GM23248 (cell line): ENCODE data around the gene OR5AL1. TPM values are rescaled to one million over a fixed set of nuclear protein-coding genes. Genes with fewer than 3 reads are reported as not detected.
"Not testable (repeated sequence)": the region's sequence is repeated elsewhere in the genome, so short reads cannot be mapped to it uniquely, and the experiment has no call there.

Experiments used
- DNase-seq: peaks from one replicate; pipeline ENCODE4 v3.0.0-alpha.2; 2015
- H2AFZ ChIP-seq: fragments of 200-600 bp; sonication (generic); 2 replicates; pipeline ENCODE4 v1.6.1; 2016; ENCODE audit warnings: antibody characterized with exemption
- H3F3A ChIP-seq: fragments of 200-600 bp; sonication (generic); 2 replicates; pipeline ENCODE4 v1.6.1; 2016; ENCODE audit warnings: mild to moderate bottlenecking, antibody characterized with exemption, mixed run types; ENCODE audit not compliant: insufficient read depth
- H3K27ac ChIP-seq: fragments of 200-600 bp; sonication (generic); 2 replicates; pipeline ENCODE4 v1.5.1; 2016; ENCODE audit warnings: mild to moderate bottlenecking
- H3K27me3 ChIP-seq: fragments of 200-600 bp; sonication (generic); replicated peaks from 2 replicates; pipeline ENCODE4 v1.6.1; 2016; ENCODE audit warnings: mild to moderate bottlenecking; ENCODE audit not compliant: insufficient read depth
- H3K36me3 ChIP-seq: fragments of 200-600 bp; sonication (generic); 2 replicates; pipeline ENCODE4 v1.6.1; 2016; ENCODE audit warnings: low read depth, mild to moderate bottlenecking
- H3K4me1 ChIP-seq: fragments of 200-600 bp; sonication (generic); 2 replicates; pipeline ENCODE4 v1.6.1; 2016; ENCODE audit warnings: mild to moderate bottlenecking; ENCODE audit not compliant: insufficient read depth
- H3K4me2 ChIP-seq: fragments of 200-600 bp; sonication (generic); one replicate; pipeline ENCODE4 v1.6.1; 2016; ENCODE audit warnings: mild to moderate bottlenecking; ENCODE audit not compliant: unreplicated experiment
- H3K4me3 ChIP-seq: fragments of 200-600 bp; sonication (generic); 2 replicates; pipeline ENCODE4 v1.5.1; 2016; ENCODE audit warnings: mild to moderate bottlenecking
- H3K79me2 ChIP-seq: fragments of 200-600 bp; sonication (generic); 2 replicates; pipeline ENCODE4 v1.6.1; 2016; ENCODE audit warnings: mild to moderate bottlenecking; ENCODE audit not compliant: insufficient read depth
- H3K9ac ChIP-seq: fragments of 200-600 bp; sonication (generic); 2 replicates; pipeline ENCODE4 v1.6.1; 2016; ENCODE audit warnings: mild to moderate bottlenecking
- H3K9me2 ChIP-seq: fragments of 200-600 bp; sonication (generic); 2 replicates; pipeline ENCODE4 v1.6.1; 2016; ENCODE audit warnings: mixed run types, mild to moderate bottlenecking, moderate library complexity; ENCODE audit not compliant: insufficient read depth
- H3K9me3 ChIP-seq: fragments of 200-600 bp; sonication (generic); one replicate; pipeline ENCODE4 v1.6.1; 2017; ENCODE audit warnings: low read depth
- H4K20me1 ChIP-seq: fragments of 200-600 bp; sonication (generic); 2 replicates; pipeline ENCODE4 v1.6.0; 2016; ENCODE audit not compliant: insufficient read depth
- EZH2 ChIP-seq: fragments of 200-600 bp; sonication (generic); IDR thresholded peaks from 2 replicates; pipeline ENCODE4 v1.6.1; 2018; ENCODE audit warnings: antibody characterized with exemption, mild to moderate bottlenecking; ENCODE audit not compliant: insufficient read depth, poor library complexity, severe bottlenecking
- EZH2phosphoT487 ChIP-seq: fragments of 200-600 bp; sonication (generic); IDR thresholded peaks from 2 replicates; pipeline ENCODE4 v1.6.1; 2018; ENCODE audit warnings: antibody characterized with exemption, moderate library complexity, mild to moderate bottlenecking, low read depth; ENCODE audit not compliant: insufficient read depth
- WGBS, 2 experiments: methylation state at CpG; one replicate each; pipeline ENCODE4 v1.1.6; 2015 to 2017; ENCODE audit warnings: low lambda C conversion rate in 2 of 2, low coverage in 1 of 2; ENCODE audit errors: missing lambda C conversion rate in 2 of 2; 5-methylcytosine and 5-hydroxymethylcytosine counted together
- in situ Hi-C: fragments of 300-500 bp; cut with MboI; formaldehyde crosslinking; loops from 2 replicates; pipeline ENCODE4 v1.15.0; 2020
- polyA plus RNA-seq: library from polyadenylated mRNA; unstranded; fragments of >200 nt; fragmentation: Nextera tagmentation; extraction: Ambion mirVana; gene quantifications from 2 replicates; pipeline ENCODE4 v1.2.1, GENCODE V29; 2016
- total RNA-seq: library from RNA; depleted of rRNA; stranded (reverse); fragments of >200 nt; shearing (Covaris generic); gene quantifications from 2 replicates; pipeline ENCODE4 v1.2.3, GENCODE V29; 2014; rRNA removed

The OR5AL1 gene
- total RNA-seq (not detected in 2 replicates), polyA plus RNA-seq (not detected in 2 replicates)

DNA sequence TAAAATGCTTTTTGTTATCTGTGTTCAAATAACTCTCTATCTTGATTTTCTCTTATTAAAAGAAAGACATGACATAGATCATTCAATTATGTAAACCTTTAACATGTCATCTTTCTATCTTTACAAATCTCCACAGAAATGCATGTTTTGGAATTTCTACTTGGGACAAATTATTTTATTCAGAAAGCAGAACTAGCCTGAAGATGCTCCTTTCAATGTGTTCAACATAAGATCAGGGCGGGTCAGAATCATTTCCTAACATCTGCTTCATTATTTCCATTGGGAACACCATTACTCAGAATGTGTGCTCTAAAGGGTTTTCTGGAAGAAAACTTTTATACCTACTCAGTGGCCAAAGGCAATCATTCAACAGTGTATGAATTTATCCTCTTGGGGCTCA is at the start of gene OR5AL1:
Gene OR5AL1 (plus strand): TSS at position 301 of the 400 bp plus-strand sequence.
- no peak within 1 kb of the TSS for H2AFZ ChIP-seq
- in situ Hi-C loops: no loop called here

DNA sequence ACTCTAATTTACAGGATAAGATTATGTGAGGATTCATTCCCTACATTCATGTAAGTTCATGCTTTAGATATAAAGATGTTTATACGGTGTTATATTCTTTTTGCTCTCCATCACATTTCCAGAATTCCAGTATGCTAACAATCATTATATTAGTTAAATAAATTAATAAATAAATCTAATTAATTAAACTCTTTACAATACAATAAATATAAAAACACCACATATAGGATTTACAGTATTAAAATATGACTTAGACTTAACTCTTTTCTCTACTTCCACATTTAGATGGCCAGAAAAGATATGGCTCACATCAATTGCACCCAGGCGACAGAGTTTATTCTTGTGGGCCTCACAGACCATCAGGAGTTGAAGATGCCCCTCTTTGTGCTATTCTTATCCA is 37.2 kb upstream of the OR5AL1 start, which contains the start of gene OR8U1:
Gene OR8U1 (plus strand): TSS at position 301 of the 400 bp plus-strand sequence. CDS start 0 bp downstream, at position 301.
- no peak within 1 kb of the TSS for H3K4me2 ChIP-seq
- H3K4me1 ChIP-seq: no peaks in the 10 kb centered on the region
- no peak within 1 kb of the TSS for H2AFZ ChIP-seq
- H3K79me2 ChIP-seq: no peaks in the 10 kb centered on the region
- no peaks in the 10 kb centered on the region for H3K36me3 ChIP-seq
- in situ Hi-C loops: no loop called here
- H3K27ac ChIP-seq: no peak within 1 kb of the TSS
- H3K9ac ChIP-seq: no peak within 1 kb of the TSS
- WGBS, 2 experiments: 29 to 34% methylated on average over 2 of the region's 2 CpGs
- TF ChIP-seq EZH2: no peak
- TF ChIP-seq EZH2phosphoT487: no peak
- no peak within 1 kb of the TSS for H3K4me3 ChIP-seq
- H4K20me1 ChIP-seq: no peaks in the 10 kb centered on the region
- H3F3A ChIP-seq: no peaks in the 10 kb centered on the region
- H3K27me3 ChIP-seq: no peaks in the 10 kb centered on the region
- H3K9me3 ChIP-seq: no peaks in the 10 kb centered on the region
- H3K9me2 ChIP-seq: no peaks in the 10 kb centered on the region
- DNase-seq: no peak

More for the DNA sequence above, at the start of gene OR5AL1:
- Histone ChIP-seq H3F3A (no peaks in the 10 kb centered on the region), H3K9me3 (no peaks in the 10 kb centered on the region), H3K9me2 (no peaks in the 10 kb centered on the region), H3K36me3 (no peaks in the 10 kb centered on the region), H3K27me3 (no peaks in the 10 kb centered on the region), H3K79me2 (no peaks in the 10 kb centered on the region), H3K4me3 (no peak within 1 kb of the TSS), H4K20me1 (no peaks in the 10 kb centered on the region), H3K4me2 (no peak within 1 kb of the TSS), H3K9ac (no peak within 1 kb of the TSS), H3K27ac (no peak within 1 kb of the TSS), H3K4me1 (no peaks in the 10 kb centered on the region)
- 0 to 5% methylated on average over 1 of the region's 1 CpG for WGBS, 2 experiments
- DNase-seq: no peak
- TF ChIP-seq EZH2phosphoT487 (no peak), EZH2 (no peak)

DNA sequence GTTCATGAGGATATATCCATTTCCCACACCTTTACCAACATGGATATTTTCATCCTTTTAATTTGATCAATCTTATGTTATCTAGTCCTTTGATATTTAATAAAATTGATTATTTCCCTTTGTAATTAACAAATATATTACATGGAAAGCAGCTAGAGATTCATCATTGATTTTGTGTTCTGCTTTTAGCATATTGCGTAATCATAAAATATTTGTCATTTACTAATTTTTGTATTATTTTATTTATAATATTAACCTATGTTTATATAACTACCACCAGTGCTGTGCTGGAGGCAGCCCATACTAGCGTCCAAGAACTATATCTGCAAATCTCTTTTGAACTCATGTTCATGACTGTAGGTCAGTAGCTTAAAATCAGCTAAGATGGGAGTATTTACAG is 32.4 kb upstream of the OR5AL1 start:
- Histone ChIP-seq H3K27ac (no peak overlapping the region), H3K9me3 (no peaks in the 10 kb centered on the region), H3K4me1 (no peaks in the 10 kb centered on the region), H3F3A (no peaks in the 10 kb centered on the region), H3K79me2 (no peaks in the 10 kb centered on the region), H2AFZ (no peak overlapping the region), H3K4me2 (no peak overlapping the region), H3K36me3 (no peaks in the 10 kb centered on the region), H3K27me3 (no peaks in the 10 kb centered on the region), H4K20me1 (no peaks in the 10 kb centered on the region), H3K4me3 (no peak overlapping the region), H3K9ac (no peak overlapping the region), H3K9me2 (no peaks in the 10 kb centered on the region)
- in situ Hi-C loops: no loop called here
- DNase-seq: no peak
- TF ChIP-seq EZH2: no peak
- no peak for TF ChIP-seq EZH2phosphoT487
- 19% methylated on average over 2 of the region's 2 CpGs for WGBS, 2 experiments

DNA sequence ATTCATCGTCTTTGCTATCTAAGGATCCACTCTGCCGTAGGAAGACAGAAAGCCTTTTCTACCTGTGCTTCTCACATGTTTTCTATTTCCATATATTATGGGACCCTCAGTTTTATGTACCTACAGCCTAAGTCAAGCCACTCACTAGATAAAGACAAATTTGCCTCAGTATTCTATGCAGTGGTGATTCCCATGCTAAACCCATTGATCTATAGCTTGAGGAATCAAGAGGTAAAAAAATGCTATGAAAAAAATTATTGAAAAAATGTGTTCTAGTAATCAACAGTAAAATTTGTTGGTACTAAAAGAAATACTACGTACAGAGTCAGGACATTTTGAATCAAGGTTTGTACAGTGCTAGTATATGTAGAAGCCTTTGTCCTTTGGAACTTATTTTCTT is 18.1 kb upstream of the OR5AL1 start:
- Histone ChIP-seq H3K4me1 (no peaks in the 10 kb centered on the region), H3K4me3 (no peak overlapping the region), H3K27me3 (no peaks in the 10 kb centered on the region), H3K9me3 (no peaks in the 10 kb centered on the region), H3K27ac (no peak overlapping the region), H2AFZ (no peak overlapping the region), H3K79me2 (no peaks in the 10 kb centered on the region), H3K9ac (no peak overlapping the region), H3F3A (no peaks in the 10 kb centered on the region), H3K4me2 (no peak overlapping the region), H3K36me3 (no peaks in the 10 kb centered on the region), H3K9me2 (no peaks in the 10 kb centered on the region), H4K20me1 (no peaks in the 10 kb centered on the region)
- DNase-seq: no peak
- TF ChIP-seq EZH2phosphoT487: no peak
- no peak for TF ChIP-seq EZH2
- WGBS, 2 experiments: 43 to 48% methylated on average over 3 of the region's 3 CpGs
- in situ Hi-C loops: no loop called here

DNA sequence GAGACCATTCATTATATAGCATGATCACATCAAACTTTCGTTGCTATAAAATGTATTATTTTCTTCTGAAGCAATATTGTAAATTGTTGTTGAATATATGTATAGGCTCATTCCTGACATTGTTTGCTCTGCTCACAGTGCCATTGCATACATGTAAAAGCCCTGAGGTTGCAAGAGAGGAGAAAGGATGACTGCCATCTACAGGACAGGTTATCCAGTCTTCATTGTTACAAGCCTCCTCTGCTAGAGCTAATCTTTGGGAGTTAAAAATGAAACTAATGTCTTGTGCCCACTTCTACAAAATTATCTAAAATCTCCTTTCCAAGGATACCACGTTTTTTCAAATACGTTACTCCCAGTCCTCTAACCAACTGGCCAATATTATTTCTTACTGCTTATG is 16.4 kb upstream of the OR5AL1 start:
- 10 to 13% methylated on average over 3 of the region's 3 CpGs for WGBS, 2 experiments
- in situ Hi-C loops: no loop called here
- Histone ChIP-seq H3K4me1 (no peaks in the 10 kb centered on the region), H3K9me3 (no peaks in the 10 kb centered on the region), H3K9me2 (no peaks in the 10 kb centered on the region), H3K9ac (no peak overlapping the region), H3K27ac (no peak overlapping the region), H3K4me3 (no peak overlapping the region), H2AFZ (no peak overlapping the region), H3K79me2 (no peaks in the 10 kb centered on the region), H4K20me1 (no peaks in the 10 kb centered on the region), H3K36me3 (no peaks in the 10 kb centered on the region), H3K27me3 (no peaks in the 10 kb centered on the region), H3K4me2 (no peak overlapping the region), H3F3A (no peaks in the 10 kb centered on the region)
- no peak for DNase-seq
- TF ChIP-seq EZH2phosphoT487 (no peak), EZH2 (no peak)

DNA sequence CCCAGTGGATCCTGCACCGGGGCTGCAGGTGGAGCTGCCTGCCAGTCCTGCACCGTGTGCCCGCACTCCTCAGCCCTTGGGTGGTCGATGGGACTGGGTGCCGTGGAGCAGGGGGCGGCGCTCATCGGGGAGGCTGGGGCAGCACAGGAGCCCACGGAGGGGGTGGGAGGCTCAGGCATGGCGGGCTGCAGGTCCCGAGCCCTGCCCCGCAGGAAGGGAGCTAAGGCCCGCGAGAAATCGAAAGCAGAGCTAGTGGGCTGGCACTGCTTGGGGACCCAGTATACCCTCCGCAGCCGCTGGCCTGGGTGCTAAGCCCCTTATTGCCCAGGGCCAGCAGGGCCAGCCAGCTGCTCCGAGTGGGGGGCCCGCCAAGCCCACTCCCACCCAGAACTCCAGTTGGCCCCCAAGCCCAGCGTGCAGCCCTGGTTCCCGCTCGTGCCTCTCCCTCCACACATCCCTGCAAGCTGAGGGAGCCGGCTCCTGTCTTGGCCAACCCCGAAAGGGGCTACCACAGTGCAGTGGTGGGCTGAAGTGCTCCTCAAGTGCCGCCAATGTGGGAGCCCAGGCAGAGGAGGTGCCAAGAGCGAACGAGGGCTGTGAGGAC is 10.5 kb upstream of the OR5AL1 start:
- H3K27me3 ChIP-seq, H3F3A ChIP-seq, H3K9me3 ChIP-seq, DNase-seq, H3K9ac ChIP-seq, H3K79me2 ChIP-seq, H3K4me2 ChIP-seq, H3K36me3 ChIP-seq, H3K4me3 ChIP-seq, H3K4me1 ChIP-seq, H3K27ac ChIP-seq, H4K20me1 ChIP-seq, in situ Hi-C loops, H3K9me2 ChIP-seq, H2AFZ ChIP-seq: not testable (repeated sequence)
- 53 to 58% methylated on average over 19 to 26 of the region's 27 CpGs for WGBS, 2 experiments
